HEK293T (cell line): ENCODE results near the gene ZNRF3.

Source experiments
- FOXA1 ChIP-seq: fragments of 450-650 bp; IDR thresholded peaks from 2 replicates; pipeline ENCODE4 v1.6.1; 2016; ENCODE audit warnings: mild to moderate bottlenecking
- L3MBTL2 ChIP-seq: fragments of 450-650 bp; conservative IDR thresholded peaks from 2 replicates; pipeline ENCODE4 v1.6.1; 2016; ENCODE audit warnings: mild to moderate bottlenecking

GRCh38 chr22:28989035-28989464 lies 105.7 kb downstream of the ZNRF3 start:
- TF ChIP-seq FOXA1, result no peak
- TF ChIP-seq L3MBTL2, result no peak
